Tibial nerve (tissue), 4 donors: ENCODE data around the gene RFXANK.

Source experiments
- CTCF ChIP-seq, 5 experiments: fragments of 200-600 bp in 3 of 5; fragments of 450-650 bp in 2 of 5; sonication (generic) in 3 of 5; IDR thresholded peaks; one replicate each; pipeline ENCODE4 v1.5.1; 2016 to 2019; ENCODE audit warnings: antibody characterized with exemption in 5 of 5, mild to moderate bottlenecking in 3 of 5, moderate library complexity in 2 of 5
- EP300 ChIP-seq, 2 donors: sonication (generic); formaldehyde crosslinking; IDR thresholded peaks; one replicate each; pipeline ENCODE4 v1.6.1; 2017; ENCODE audit warnings: antibody characterized with exemption in 2 of 2, mild to moderate bottlenecking in 1 of 2
- POLR2A ChIP-seq, 2 donors: fragments of 450-650 bp; IDR thresholded peaks; one replicate each; pipeline ENCODE4 v1.6.1; 2017; ENCODE audit warnings: antibody characterized with exemption in 2 of 2, mild to moderate bottlenecking in 2 of 2, moderate library complexity in 2 of 2

DNA sequence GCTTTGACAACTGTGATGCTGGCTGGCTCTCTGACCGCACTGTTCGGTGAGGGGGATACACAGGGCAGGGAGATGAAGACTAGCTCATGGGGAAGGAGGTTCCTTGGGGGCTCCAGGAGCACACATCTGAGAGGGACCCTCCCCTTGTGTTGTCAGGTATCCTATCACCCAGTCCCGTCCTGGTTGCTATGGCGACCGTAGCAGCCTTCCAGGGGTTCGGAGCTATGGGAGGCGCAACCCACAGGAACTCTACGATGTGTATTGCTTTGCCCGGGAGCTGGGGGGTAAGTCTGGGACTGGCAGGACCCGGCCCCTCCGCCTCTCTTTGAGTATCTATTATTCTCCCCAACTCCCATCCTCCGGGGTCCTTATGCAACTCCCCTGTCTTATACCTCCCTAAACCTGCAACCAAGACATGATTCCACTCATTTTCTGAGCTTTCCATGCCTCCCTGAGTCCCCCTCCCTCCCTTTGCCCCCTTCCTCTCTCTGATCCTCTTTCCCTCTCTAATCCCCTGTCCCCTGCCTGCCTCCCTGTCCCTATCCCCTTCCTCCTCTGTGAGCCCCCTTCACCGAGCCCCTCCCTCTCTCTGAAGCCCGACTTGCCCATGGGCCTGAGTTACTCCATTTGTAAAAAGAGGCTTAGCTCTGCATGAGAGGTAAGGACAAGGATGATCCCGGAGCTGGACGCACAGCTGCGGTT lies 32.2 kb downstream of the RFXANK start:
- TF ChIP-seq POLR2A (IDR thresholded peaks at IDR 0.05) (no peak), CTCF (IDR thresholded peaks at IDR 0.05) (no peak), EP300 (IDR thresholded peaks at IDR 0.05) (no peak)
